Measurements from ENCODE around the gene SLC12A8. TPM values are rescaled to one million over a fixed set of nuclear protein-coding genes. Genes with fewer than 3 reads are reported as not detected.

SLC12A8 gene
- total and polyA plus RNA-seq, 3 experiments from 2014 or later = 0.91 to 1.0 TPM; not detected in 1

- Histone ChIP-seq H3K36me3 (ENCODE audit: insufficient read depth, low read length) (no peaks in the 10 kb centered on the region), H3K9me3 (ENCODE audit: low read length) (no peaks in the 10 kb centered on the region), H3K4me3 (ENCODE audit: low read length) (no peak overlapping the region), H3K4me1 (ENCODE audit: insufficient read depth, low read length) (peaks cover 38% of the 10 kb centered on the region), H3K27ac (ENCODE audit: low read depth, low read length) (no peak overlapping the region), H3K27me3 (ENCODE audit: insufficient read depth, low read length, poor library complexity, severe bottlenecking) (no peaks in the 10 kb centered on the region)
- DNase-seq = no peak
- Mint-ChIP-seq H3K27me3 (no peaks in the 10 kb centered on the region), H3K4me1 (peaks cover 46 to 58% (median 51%) of the 10 kb centered on the region in 3 donors), H3K9me3 (no peaks in the 10 kb centered on the region), H3K4me3 (peak overlapping the region in 4 of 7 donors; percentile 19 to 48 (median 36)), H3K36me3 (no peaks in the 10 kb centered on the region), H3K27ac (peak overlapping the region in 2 of 8 donors; percentile 29 to 72)
- ChIA-PET POLR2A (no interaction called here), CTCF (interaction anchor here (0.7 to 1.0 kb wide), 3 partner anchors 16 to 122 kb away, joined by 3 read pairs; no protein-coding TSS in a partner anchor)
Measured at GRCh38 chr3:125116311-125117080, 96.1 kb downstream of the SLC12A8 start.

GRCh38 chr3:125115640-125116039 lies 96.9 kb downstream of the SLC12A8 start:
- peaks cover 42 to 53% (median 46%) of the 10 kb centered on the region in 3 donors for H3K4me1 Mint-ChIP-seq
- peak overlapping the region in 3 of 7 donors; percentile 38 to 81 (median 54) for H3K4me3 Mint-ChIP-seq
- no peaks in the 10 kb centered on the region for H3K27me3 Mint-ChIP-seq
- H3K27ac Mint-ChIP-seq = peak overlapping the region in 4 of 8 donors; percentile 44 to 81 (median 54)
- Histone ChIP-seq H3K9me3 (ENCODE audit: low read length) (no peaks in the 10 kb centered on the region), H3K27ac (ENCODE audit: low read depth, low read length) (no peak overlapping the region), H3K36me3 (ENCODE audit: insufficient read depth, low read length) (no peaks in the 10 kb centered on the region), H3K4me1 (ENCODE audit: insufficient read depth, low read length) (peaks cover 30% of the 10 kb centered on the region), H3K4me3 (ENCODE audit: low read length) (no peak overlapping the region), H3K27me3 (ENCODE audit: insufficient read depth, low read length, poor library complexity, severe bottlenecking) (no peaks in the 10 kb centered on the region)
- no peaks in the 10 kb centered on the region for H3K9me3 Mint-ChIP-seq
- CTCF ChIA-PET = interaction anchor here (0.6 to 1.0 kb wide), 2 partner anchors 22 to 148 kb away, joined by 3 read pairs; no protein-coding TSS in a partner anchor
- no peak for DNase-seq
- POLR2A ChIA-PET = no interaction called here
- H3K36me3 Mint-ChIP-seq = no peaks in the 10 kb centered on the region

DNA sequence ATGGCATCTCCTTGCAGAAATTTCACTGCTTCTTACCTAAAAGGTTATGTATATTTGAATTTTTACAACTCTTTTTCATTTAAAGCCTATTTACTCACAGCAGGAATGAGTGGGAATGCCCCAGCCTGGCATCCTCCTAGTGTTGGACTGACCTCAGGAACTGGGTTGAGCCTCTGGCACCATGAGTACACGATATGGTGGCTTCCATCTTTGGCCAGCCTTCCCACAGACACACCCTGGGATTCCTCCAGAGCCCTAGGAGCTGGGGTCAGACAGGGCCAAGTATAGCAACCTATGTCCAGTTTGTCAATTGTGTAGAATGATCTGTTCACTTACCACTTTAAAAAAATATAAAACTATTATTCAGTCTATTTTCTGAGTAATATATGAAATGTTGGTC lies 99.6 kb downstream of the SLC12A8 start:
- Mint-ChIP-seq H3K27ac (no peak overlapping the region), H3K9me3 (no peaks in the 10 kb centered on the region), H3K27me3 (no peaks in the 10 kb centered on the region), H3K4me3 (no peak overlapping the region), H3K36me3 (no peaks in the 10 kb centered on the region), H3K4me1 (peaks cover 22 to 30% (median 25%) of the 10 kb centered on the region in 3 donors)
- ChIA-PET CTCF (no interaction called here), POLR2A (no interaction called here)
- no peaks in the 10 kb centered on the region for H3K9me3 ChIP-seq (ENCODE audit: low read length)
- H3K36me3 ChIP-seq (ENCODE audit: insufficient read depth, low read length) = no peaks in the 10 kb centered on the region
- H3K27ac ChIP-seq (ENCODE audit: low read depth, low read length) = no peak overlapping the region
- no peak for DNase-seq
- no peak overlapping the region for H3K4me3 ChIP-seq (ENCODE audit: low read length)
- peaks cover 13% of the 10 kb centered on the region for H3K4me1 ChIP-seq (ENCODE audit: insufficient read depth, low read length)
- no peaks in the 10 kb centered on the region for H3K27me3 ChIP-seq (ENCODE audit: insufficient read depth, low read length, poor library complexity, severe bottlenecking)

- H3K4me1 Mint-ChIP-seq = peaks cover 12 to 15% (median 15%) of the 10 kb centered on the region in 3 donors
- CTCF ChIA-PET = interaction anchor here (1.6 kb wide), 1 partner anchor 9 kb away, joined by 4 read pairs; no protein-coding TSS in a partner anchor
Measured at GRCh38 chr3:125110876-125111480, 101.6 kb downstream of the SLC12A8 start.

DNA sequence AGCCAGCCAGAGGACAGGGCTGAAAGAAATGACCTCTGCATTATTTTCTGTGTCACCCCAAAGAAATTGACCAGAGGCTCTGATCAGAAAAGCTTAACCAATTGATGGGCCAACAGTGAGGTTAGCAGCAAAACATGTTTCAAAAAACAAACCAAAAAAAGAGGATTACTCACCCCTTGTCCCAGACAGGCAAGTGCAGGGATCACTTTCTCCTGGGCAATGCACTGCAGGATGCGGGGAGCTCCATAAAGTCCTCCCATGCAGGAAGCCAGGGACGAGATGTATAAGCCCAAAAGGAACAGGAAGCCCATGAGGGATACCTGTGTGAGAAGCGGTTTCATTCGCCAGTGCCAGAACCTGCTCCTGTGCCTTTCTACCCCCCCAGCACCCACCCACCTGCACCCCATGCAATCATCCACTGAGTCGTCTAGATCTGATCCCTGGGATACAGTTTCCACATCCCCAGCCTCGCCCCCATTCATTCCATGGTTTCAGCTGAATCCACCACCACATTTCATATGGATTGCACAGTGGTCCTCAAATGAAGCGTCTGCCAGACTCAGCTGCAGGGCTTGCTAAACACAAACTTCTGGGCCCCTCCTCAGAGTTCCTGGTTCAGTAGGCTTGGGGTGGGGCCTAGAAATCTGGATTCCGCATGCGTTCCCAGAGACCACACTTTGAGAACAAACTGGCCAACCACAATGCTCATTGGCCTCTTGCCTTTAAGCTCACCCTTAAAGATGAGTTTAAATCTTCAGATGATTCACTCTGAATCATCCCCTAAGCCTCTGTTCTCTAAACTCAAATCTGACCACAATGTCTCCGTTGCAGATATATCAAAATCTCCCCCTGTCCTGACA lies 102.3 kb downstream of the SLC12A8 start:
- Histone ChIP-seq H3K4me3 (ENCODE audit: low read length) (no peak overlapping the region), H3K9me3 (ENCODE audit: low read length) (no peaks in the 10 kb centered on the region), H3K4me1 (ENCODE audit: insufficient read depth, low read length) (no peaks in the 10 kb centered on the region), H3K27ac (ENCODE audit: low read depth, low read length) (no peak overlapping the region), H3K36me3 (ENCODE audit: insufficient read depth, low read length) (no peaks in the 10 kb centered on the region), H3K27me3 (ENCODE audit: insufficient read depth, low read length, poor library complexity, severe bottlenecking) (no peaks in the 10 kb centered on the region)
- peak overlapping the region in 1 of 8 donors; percentile 67 for H3K27ac Mint-ChIP-seq
- peaks cover 0 to 1% (median under 1%) of the 10 kb centered on the region in 3 donors for H3K36me3 Mint-ChIP-seq
- peaks cover 0 to 2% (median 0%) of the 10 kb centered on the region in 5 donors for H3K9me3 Mint-ChIP-seq
- CTCF ChIA-PET = interaction anchor here (1.6 kb wide), 1 partner anchor 10 kb away, joined by 4 read pairs; no protein-coding TSS in a partner anchor
- H3K4me1 Mint-ChIP-seq = peaks cover 4 to 8% (median 8%) of the 10 kb centered on the region in 3 donors
- no peak for DNase-seq
- peaks cover 0 to 1% of the 10 kb centered on the region in 2 donors for H3K27me3 Mint-ChIP-seq
- POLR2A ChIA-PET = no interaction called here
- no peak overlapping the region for H3K4me3 Mint-ChIP-seq

More at GRCh38 chr3:125110876-125111480, 101.6 kb downstream of the SLC12A8 start:
- no peak overlapping the region for H3K4me3 Mint-ChIP-seq
- peaks cover 0 to 2% (median 0%) of the 10 kb centered on the region in 5 donors for H3K9me3 Mint-ChIP-seq
- H3K27ac Mint-ChIP-seq = peak overlapping the region in 1 of 8 donors; percentile 67
- no peaks in the 10 kb centered on the region for H3K36me3 ChIP-seq (ENCODE audit: insufficient read depth, low read length)
- no peaks in the 10 kb centered on the region for H3K27me3 Mint-ChIP-seq
- no peak for DNase-seq
- no peak overlapping the region for H3K27ac ChIP-seq (ENCODE audit: low read depth, low read length)
- peaks cover 5% of the 10 kb centered on the region for H3K4me1 ChIP-seq (ENCODE audit: insufficient read depth, low read length)
- no peaks in the 10 kb centered on the region for H3K9me3 ChIP-seq (ENCODE audit: low read length)
- POLR2A ChIA-PET = no interaction called here
- H3K27me3 ChIP-seq (ENCODE audit: insufficient read depth, low read length, poor library complexity, severe bottlenecking) = no peaks in the 10 kb centered on the region
- H3K36me3 Mint-ChIP-seq = no peaks in the 10 kb centered on the region
- H3K4me3 ChIP-seq (ENCODE audit: low read length) = no peak overlapping the region

DNA sequence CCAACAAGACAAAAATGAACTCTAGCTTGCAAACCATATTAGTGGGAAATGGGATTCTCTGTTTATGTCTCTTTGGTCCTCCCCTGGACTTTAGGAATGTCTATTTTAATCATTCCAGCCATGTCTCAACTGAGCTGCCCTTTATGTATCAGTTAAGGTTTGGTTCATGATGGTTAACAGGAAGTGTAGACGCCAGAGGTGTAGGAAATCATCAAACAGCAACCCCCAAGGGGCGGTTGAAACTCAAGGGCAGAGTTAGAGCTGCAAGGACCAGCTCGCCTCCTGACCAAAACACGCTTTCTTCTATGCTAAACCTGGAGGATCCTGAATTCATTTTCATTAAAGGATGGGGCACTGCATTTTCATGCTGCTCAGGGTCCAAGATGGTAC lies 103.0 kb downstream of the SLC12A8 start:
- peaks cover 0 to 4% (median 0%) of the 10 kb centered on the region in 5 donors for H3K9me3 Mint-ChIP-seq

DNA sequence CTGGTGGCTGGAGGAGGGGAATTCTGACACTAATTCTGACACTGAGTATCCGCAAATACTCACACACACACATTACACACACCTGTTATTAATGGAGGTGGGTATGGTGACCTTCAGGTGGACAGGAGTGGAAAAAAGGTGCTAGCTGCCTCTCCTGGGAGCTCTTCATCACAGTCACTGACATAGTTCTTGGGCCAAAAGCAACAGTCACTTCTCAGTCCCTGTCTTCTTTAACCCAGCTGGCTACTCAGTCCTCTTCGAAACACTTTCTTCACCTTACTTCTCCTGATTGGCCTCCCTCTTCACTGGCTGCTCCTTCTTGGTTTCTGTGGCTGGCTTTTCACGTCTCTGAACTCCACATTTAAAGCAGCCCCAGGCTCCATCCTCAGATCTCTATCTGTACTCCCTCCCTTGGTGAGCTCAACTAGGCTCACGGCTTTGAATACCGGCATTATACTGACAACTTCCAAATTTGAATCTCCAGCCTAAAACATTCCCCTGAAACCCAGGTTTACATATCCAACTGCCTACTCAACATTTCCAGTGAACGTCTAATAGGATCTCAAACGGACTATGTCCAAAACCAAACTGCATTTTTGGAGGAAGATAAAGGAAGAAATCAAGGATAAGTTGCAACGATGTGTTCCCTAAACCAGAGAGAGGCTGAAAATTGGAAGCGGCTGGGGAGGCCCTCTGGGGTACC lies 103.6 kb downstream of the SLC12A8 start:
- Mint-ChIP-seq H3K4me3 (no peak overlapping the region), H3K4me1 (peaks cover 4 to 8% (median 5%) of the 10 kb centered on the region in 3 donors), H3K36me3 (peaks cover 0 to 7% (median 3%) of the 10 kb centered on the region in 3 donors), H3K9me3 (peaks cover 0 to 4% (median 0%) of the 10 kb centered on the region in 5 donors), H3K27ac (no peak overlapping the region), H3K27me3 (peaks cover 0 to 1% of the 10 kb centered on the region in 2 donors)
- no peaks in the 10 kb centered on the region for H3K9me3 ChIP-seq (ENCODE audit: low read length)
- no peaks in the 10 kb centered on the region for H3K36me3 ChIP-seq (ENCODE audit: insufficient read depth, low read length)
- POLR2A ChIA-PET = no interaction called here
- DNase-seq = no peak
- CTCF ChIA-PET = no interaction called here
- H3K27me3 ChIP-seq (ENCODE audit: insufficient read depth, low read length, poor library complexity, severe bottlenecking) = no peaks in the 10 kb centered on the region
- no peaks in the 10 kb centered on the region for H3K4me1 ChIP-seq (ENCODE audit: insufficient read depth, low read length)
- no peak overlapping the region for H3K27ac ChIP-seq (ENCODE audit: low read depth, low read length)
- no peak overlapping the region for H3K4me3 ChIP-seq (ENCODE audit: low read length)

More for the DNA sequence above, 103.0 kb downstream of the SLC12A8 start:
- Histone ChIP-seq H3K9me3 (ENCODE audit: low read length) (no peaks in the 10 kb centered on the region), H3K4me3 (ENCODE audit: low read length) (no peak overlapping the region), H3K27ac (ENCODE audit: low read depth, low read length) (no peak overlapping the region), H3K27me3 (ENCODE audit: insufficient read depth, low read length, poor library complexity, severe bottlenecking) (no peaks in the 10 kb centered on the region), H3K36me3 (ENCODE audit: insufficient read depth, low read length) (no peaks in the 10 kb centered on the region), H3K4me1 (ENCODE audit: insufficient read depth, low read length) (no peaks in the 10 kb centered on the region)
- ChIA-PET CTCF (interaction anchor here (1.6 kb wide), 1 partner anchor 11 kb away, joined by 4 read pairs; no protein-coding TSS in a partner anchor), POLR2A (no interaction called here)
- Mint-ChIP-seq H3K27ac (no peak overlapping the region), H3K27me3 (peaks cover 0 to 1% of the 10 kb centered on the region in 2 donors), H3K4me3 (no peak overlapping the region), H3K36me3 (peaks cover 0 to 7% (median 3%) of the 10 kb centered on the region in 3 donors), H3K4me1 (peaks cover 4 to 8% (median 5%) of the 10 kb centered on the region in 3 donors)
- no peak for DNase-seq
